HepG2 (cell line): ENCODE results near the gene ECE2.

ENCODE experiments used
- CBX5 ChIP-seq: sonication (generic); formaldehyde crosslinking; IDR thresholded peaks from 2 replicates; pipeline ENCODE4 v1.4.0; 2020; ENCODE audit warnings: missing genetic modification reagents, borderline replicate concordance
- CTCF ChIP-seq: sonication (generic); formaldehyde crosslinking; IDR thresholded peaks from 2 replicates; pipeline ENCODE4 v1.5.0; 2020; ENCODE audit warnings: mild to moderate bottlenecking, missing genetic modification reagents, moderate library complexity
- EP300 ChIP-seq, 3 experiments: sonication (generic) in 1 of 3; formaldehyde crosslinking in 1 of 3; IDR thresholded peaks; 2 replicates each; pipeline versions ENCODE4 v1.5.1 to v1.6.1; 2011 to 2020; ENCODE audit warnings: low read depth in 2 of 3, low read length in 2 of 3, borderline replicate concordance in 1 of 3, improper control_type of control experiment in 1 of 3, mild to moderate bottlenecking in 1 of 3, missing genetic modification reagents in 1 of 3, moderate library complexity in 1 of 3
- FOXK2 ChIP-seq: fragments of 450-650 bp; IDR thresholded peaks from 2 replicates; pipeline ENCODE4 v1.6.1; 2016
- GABPB1 ChIP-seq: IDR thresholded peaks from 2 replicates; pipeline ENCODE4 v1.6.1; 2016; ENCODE audit warnings: mild to moderate bottlenecking, missing genetic modification reagents, moderate library complexity, missing compliant biosample characterization
- REST ChIP-seq, 2 experiments: IDR thresholded peaks; 2 replicates each; pipeline ENCODE4 v1.6.1; 2011 to 2012; ENCODE audit warnings: low read length in 2 of 2, borderline replicate concordance in 1 of 2, low read depth in 1 of 2, mild to moderate bottlenecking in 1 of 2, moderate library complexity in 1 of 2
- ZBTB14 ChIP-seq: sonication (generic); formaldehyde crosslinking; IDR thresholded peaks from 2 replicates; pipeline ENCODE4 v1.4.0; 2020; ENCODE audit warnings: missing genetic modification reagents
- ZNF576 ChIP-seq: sonication (generic); formaldehyde crosslinking; IDR thresholded peaks from 2 replicates; pipeline ENCODE4 v1.4.0; 2020; ENCODE audit warnings: mild to moderate bottlenecking, missing genetic modification reagents
- ZNF652 ChIP-seq: IDR thresholded peaks from 2 replicates; pipeline ENCODE4 v1.6.1; 2016; ENCODE audit warnings: low read depth, borderline replicate concordance

GRCh38 chr3:184261854-184262763 is 13.7 kb upstream of the ECE2 start:
- TF ChIP-seq CBX5 (CRISPR knock-in tag) (no peak), EP300 (IDR thresholded peaks at IDR 0.05; ENCODE audit: low read depth in 2 of 2, low read length in 2 of 2) (no peak), EP300 (CRISPR knock-in tag; IDR thresholded peaks at IDR 0.05; ENCODE audit: borderline replicate concordance) (no peak), ZNF652 (CRISPR knock-in tag) (no peak), GABPB1 (no peak; the same call in 1 of the 2 replicates), ZBTB14 (no peak), FOXK2 (no peak), REST (IDR thresholded peaks at IDR 0.05; ENCODE audit: borderline replicate concordance in 1 of 2, low read depth in 1 of 2, low read length in 2 of 2) (no peak), ZNF576 (CRISPR knock-in tag) (no peak), CTCF (no peak)
